ENCODE measurements around the gene DOK3. TPM values are rescaled to one million over a fixed set of nuclear protein-coding genes. Genes with fewer than 3 reads are reported as not detected.

DOK3 gene
- total and polyA plus RNA-seq, 2 experiments from 2014 or later, result 2.2 to 11.1 TPM

DNA sequence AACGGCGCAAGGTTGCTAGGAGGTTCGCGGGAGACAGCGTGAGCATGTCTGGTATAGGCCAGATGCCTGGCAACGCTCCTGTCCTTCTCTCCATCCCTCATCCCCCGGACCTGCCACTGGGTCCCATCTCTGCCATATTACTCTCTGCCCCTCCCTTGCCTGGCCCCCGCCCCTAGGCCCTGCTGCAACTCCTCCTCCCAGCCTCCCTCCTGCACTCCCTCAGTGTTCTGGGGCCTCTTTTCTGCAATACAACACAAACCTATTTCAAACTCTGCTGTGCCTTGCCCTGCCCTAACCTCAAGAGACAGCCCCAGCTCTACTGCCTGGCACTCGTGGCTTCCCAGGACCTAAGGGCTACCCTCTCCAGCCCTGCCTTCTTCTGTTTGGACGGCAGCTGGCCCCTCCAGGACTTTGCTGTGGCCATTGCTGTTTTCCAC, 27.2 kb downstream of the DOK3 start:
- no peak for ATAC-seq

More for the DNA sequence above, 27.2 kb downstream of the DOK3 start:
- Mint-ChIP-seq H3K4me3 (no peak overlapping the region), H3K9me3 (no peaks in the 10 kb centered on the region), H3K36me3 (ENCODE audit: low read depth) (peaks cover 55% of the 10 kb centered on the region), H3K4me1 (peaks cover 10% of the 10 kb centered on the region), H3K27me3 (ENCODE audit: insufficient read depth, low read depth, poor library complexity) (peaks cover 22% of the 10 kb centered on the region), H3K27ac (no peak overlapping the region)
- Histone ChIP-seq H4K20me1 (replicated peaks; ENCODE audit: insufficient read depth) (no peaks in the 10 kb centered on the region; the same call in 1 of the 2 replicates), H2AFZ (no peak overlapping the region), H3K27ac (ENCODE audit: low read depth) (no peak overlapping the region), H3F3A (replicated peaks; ENCODE audit: low read depth) (0 out of 2 replicates have a peak, but pooled peaks cover 8% of the 10 kb centered on the region), H3K79me2 (replicated peaks; ENCODE audit: insufficient read depth) (no peaks in the 10 kb centered on the region), H3K36me3 (ENCODE audit: insufficient read depth) (peaks cover 6% of the 10 kb centered on the region; the same call in 1 of the 2 replicates), H3K4me3 (no peak overlapping the region), H3K4me1 (ENCODE audit: insufficient read depth) (no peaks in the 10 kb centered on the region), H3K27me3 (ENCODE audit: insufficient read depth) (no peaks in the 10 kb centered on the region), H3K9me2 (ENCODE audit: insufficient read depth) (no peaks in the 10 kb centered on the region), H3K4me2 (no peak overlapping the region)
- TF ChIP-seq, protein P1, sequence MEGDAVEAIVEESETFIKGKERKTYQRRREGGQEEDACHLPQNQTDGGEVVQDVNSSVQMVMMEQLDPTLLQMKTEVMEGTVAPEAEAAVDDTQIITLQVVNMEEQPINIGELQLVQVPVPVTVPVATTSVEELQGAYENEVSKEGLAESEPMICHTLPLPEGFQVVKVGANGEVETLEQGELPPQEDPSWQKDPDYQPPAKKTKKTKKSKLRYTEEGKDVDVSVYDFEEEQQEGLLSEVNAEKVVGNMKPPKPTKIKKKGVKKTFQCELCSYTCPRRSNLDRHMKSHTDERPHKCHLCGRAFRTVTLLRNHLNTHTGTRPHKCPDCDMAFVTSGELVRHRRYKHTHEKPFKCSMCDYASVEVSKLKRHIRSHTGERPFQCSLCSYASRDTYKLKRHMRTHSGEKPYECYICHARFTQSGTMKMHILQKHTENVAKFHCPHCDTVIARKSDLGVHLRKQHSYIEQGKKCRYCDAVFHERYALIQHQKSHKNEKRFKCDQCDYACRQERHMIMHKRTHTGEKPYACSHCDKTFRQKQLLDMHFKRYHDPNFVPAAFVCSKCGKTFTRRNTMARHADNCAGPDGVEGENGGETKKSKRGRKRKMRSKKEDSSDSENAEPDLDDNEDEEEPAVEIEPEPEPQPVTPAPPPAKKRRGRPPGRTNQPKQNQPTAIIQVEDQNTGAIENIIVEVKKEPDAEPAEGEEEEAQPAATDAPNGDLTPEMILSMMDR (conservative IDR thresholded peaks at IDR 0.05; ENCODE audit: low read depth in 2 of 2), result no peak
- TF ChIP-seq ZNF331 (CRISPR knock-in tag; IDR thresholded peaks at IDR 0.05; ENCODE audit: low read depth) (no peak), POLR2AphosphoS5 (IDR thresholded peaks at IDR 0.05; ENCODE audit: low read depth) (no peak), ZNF114 (CRISPR knock-in tag; IDR thresholded peaks at IDR 0.05) (no peak), STAT1 (IDR thresholded peaks at IDR 0.05; ENCODE audit: unreplicated experiment) (no peak), CREB1 (CRISPR knock-in tag; IDR thresholded peaks at IDR 0.05; ENCODE audit: low read depth) (no peak), EZH2phosphoT487 (IDR thresholded peaks at IDR 0.05; ENCODE audit: unreplicated experiment) (no peak), JUNB (IDR thresholded peaks at IDR 0.05; ENCODE audit: unreplicated experiment) (no peak), NANOG (IDR thresholded peaks at IDR 0.05; ENCODE audit: borderline replicate concordance) (no peak), EZH2 (IDR thresholded peaks at IDR 0.05; ENCODE audit: low read depth, unreplicated experiment) (no peak)
- TF ChIP-seq, protein P2, sequence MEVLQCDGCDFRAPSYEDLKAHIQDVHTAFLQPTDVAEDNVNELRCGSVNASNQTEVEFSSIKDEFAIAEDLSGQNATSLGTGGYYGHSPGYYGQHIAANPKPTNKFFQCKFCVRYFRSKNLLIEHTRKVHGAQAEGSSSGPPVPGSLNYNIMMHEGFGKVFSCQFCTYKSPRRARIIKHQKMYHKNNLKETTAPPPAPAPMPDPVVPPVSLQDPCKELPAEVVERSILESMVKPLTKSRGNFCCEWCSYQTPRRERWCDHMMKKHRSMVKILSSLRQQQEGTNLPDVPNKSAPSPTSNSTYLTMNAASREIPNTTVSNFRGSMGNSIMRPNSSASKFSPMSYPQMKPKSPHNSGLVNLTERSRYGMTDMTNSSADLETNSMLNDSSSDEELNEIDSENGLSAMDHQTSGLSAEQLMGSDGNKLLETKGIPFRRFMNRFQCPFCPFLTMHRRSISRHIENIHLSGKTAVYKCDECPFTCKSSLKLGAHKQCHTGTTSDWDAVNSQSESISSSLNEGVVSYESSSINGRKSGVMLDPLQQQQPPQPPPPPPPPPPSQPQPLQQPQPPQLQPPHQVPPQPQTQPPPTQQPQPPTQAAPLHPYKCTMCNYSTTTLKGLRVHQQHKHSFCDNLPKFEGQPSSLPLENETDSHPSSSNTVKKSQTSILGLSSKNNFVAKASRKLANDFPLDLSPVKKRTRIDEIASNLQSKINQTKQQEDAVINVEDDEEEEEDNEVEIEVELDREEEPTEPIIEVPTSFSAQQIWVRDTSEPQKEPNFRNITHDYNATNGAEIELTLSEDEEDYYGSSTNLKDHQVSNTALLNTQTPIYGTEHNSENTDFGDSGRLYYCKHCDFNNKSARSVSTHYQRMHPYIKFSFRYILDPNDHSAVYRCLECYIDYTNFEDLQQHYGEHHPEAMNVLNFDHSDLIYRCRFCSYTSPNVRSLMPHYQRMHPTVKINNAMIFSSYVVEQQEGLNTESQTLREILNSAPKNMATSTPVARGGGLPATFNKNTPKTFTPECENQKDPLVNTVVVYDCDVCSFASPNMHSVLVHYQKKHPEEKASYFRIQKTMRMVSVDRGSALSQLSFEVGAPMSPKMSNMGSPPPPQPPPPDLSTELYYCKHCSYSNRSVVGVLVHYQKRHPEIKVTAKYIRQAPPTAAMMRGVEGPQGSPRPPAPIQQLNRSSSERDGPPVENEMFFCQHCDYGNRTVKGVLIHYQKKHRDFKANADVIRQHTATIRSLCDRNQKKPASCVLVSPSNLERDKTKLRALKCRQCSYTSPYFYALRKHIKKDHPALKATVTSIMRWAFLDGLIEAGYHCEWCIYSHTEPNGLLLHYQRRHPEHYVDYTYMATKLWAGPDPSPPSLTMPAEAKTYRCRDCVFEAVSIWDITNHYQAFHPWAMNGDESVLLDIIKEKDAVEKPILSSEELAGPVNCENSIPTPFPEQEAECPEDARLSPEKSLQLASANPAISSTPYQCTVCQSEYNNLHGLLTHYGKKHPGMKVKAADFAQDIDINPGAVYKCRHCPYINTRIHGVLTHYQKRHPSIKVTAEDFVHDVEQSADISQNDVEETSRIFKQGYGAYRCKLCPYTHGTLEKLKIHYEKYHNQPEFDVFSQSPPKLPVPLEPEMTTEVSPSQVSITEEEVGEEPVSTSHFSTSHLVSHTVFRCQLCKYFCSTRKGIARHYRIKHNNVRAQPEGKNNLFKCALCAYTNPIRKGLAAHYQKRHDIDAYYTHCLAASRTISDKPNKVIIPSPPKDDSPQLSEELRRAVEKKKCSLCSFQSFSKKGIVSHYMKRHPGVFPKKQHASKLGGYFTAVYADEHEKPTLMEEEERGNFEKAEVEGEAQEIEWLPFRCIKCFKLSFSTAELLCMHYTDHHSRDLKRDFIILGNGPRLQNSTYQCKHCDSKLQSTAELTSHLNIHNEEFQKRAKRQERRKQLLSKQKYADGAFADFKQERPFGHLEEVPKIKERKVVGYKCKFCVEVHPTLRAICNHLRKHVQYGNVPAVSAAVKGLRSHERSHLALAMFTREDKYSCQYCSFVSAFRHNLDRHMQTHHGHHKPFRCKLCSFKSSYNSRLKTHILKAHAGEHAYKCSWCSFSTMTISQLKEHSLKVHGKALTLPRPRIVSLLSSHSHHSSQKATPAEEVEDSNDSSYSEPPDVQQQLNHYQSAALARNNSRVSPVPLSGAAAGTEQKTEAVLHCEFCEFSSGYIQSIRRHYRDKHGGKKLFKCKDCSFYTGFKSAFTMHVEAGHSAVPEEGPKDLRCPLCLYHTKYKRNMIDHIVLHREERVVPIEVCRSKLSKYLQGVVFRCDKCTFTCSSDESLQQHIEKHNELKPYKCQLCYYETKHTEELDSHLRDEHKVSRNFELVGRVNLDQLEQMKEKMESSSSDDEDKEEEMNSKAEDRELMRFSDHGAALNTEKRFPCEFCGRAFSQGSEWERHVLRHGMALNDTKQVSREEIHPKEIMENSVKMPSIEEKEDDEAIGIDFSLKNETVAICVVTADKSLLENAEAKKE (CRISPR knock-in tag; IDR thresholded peaks at IDR 0.05), result no peak
- TF ChIP-seq, protein P3, sequence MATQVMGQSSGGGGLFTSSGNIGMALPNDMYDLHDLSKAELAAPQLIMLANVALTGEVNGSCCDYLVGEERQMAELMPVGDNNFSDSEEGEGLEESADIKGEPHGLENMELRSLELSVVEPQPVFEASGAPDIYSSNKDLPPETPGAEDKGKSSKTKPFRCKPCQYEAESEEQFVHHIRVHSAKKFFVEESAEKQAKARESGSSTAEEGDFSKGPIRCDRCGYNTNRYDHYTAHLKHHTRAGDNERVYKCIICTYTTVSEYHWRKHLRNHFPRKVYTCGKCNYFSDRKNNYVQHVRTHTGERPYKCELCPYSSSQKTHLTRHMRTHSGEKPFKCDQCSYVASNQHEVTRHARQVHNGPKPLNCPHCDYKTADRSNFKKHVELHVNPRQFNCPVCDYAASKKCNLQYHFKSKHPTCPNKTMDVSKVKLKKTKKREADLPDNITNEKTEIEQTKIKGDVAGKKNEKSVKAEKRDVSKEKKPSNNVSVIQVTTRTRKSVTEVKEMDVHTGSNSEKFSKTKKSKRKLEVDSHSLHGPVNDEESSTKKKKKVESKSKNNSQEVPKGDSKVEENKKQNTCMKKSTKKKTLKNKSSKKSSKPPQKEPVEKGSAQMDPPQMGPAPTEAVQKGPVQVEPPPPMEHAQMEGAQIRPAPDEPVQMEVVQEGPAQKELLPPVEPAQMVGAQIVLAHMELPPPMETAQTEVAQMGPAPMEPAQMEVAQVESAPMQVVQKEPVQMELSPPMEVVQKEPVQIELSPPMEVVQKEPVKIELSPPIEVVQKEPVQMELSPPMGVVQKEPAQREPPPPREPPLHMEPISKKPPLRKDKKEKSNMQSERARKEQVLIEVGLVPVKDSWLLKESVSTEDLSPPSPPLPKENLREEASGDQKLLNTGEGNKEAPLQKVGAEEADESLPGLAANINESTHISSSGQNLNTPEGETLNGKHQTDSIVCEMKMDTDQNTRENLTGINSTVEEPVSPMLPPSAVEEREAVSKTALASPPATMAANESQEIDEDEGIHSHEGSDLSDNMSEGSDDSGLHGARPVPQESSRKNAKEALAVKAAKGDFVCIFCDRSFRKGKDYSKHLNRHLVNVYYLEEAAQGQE (IDR thresholded peaks at IDR 0.05; ENCODE audit: unreplicated experiment), result no peak
- TF ChIP-seq, protein P4, sequence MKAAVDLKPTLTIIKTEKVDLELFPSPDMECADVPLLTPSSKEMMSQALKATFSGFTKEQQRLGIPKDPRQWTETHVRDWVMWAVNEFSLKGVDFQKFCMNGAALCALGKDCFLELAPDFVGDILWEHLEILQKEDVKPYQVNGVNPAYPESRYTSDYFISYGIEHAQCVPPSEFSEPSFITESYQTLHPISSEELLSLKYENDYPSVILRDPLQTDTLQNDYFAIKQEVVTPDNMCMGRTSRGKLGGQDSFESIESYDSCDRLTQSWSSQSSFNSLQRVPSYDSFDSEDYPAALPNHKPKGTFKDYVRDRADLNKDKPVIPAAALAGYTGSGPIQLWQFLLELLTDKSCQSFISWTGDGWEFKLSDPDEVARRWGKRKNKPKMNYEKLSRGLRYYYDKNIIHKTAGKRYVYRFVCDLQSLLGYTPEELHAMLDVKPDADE (IDR thresholded peaks at IDR 0.05), result no peak
- DNase-seq (ENCODE audit: low spot score), result no peak
